Heart right ventricle (tissue), 16 donors: Measurements from ENCODE around the gene ABCA4. TPM values are rescaled to one million over a fixed set of nuclear protein-coding genes. Genes with fewer than 3 reads are reported as not detected.
A peak's percentile ranks its signal among the peaks of the same experiment; 100 is the strongest.

Source experiments
- ATAC-seq, 8 donors: fragments of 200-7000 bp; cut with Tn5 transposase; one replicate each; pipeline ENCODE4 v1.9.1; 2020; ENCODE audit warnings: mild to moderate bottlenecking in 8 of 8, moderate library complexity in 8 of 8, moderate number of reproducible peaks in 1 of 8
- DNase-seq, 2 donors: peaks; one replicate each; pipeline ENCODE4 v3.0.0-alpha.2; 2020
- H3K27ac ChIP-seq, 10 donors: fragments of 200-600 bp; sonication (generic) in 2 of 10; one replicate each; pipeline versions ENCODE4 v1.5.0 to v1.8.0; 2020 to 2022; ENCODE audit warnings: mild to moderate bottlenecking in 3 of 10
- H3K27me3 ChIP-seq, 7 donors: fragments of 200-600 bp; one replicate each; pipeline ENCODE4 v1.8.0; 2021 to 2022; ENCODE audit warnings: mild to moderate bottlenecking in 2 of 7
- H3K36me3 ChIP-seq, 9 donors: fragments of 200-600 bp; sonication (generic) in 1 of 9; one replicate each; pipeline versions ENCODE4 v1.5.0 to v1.8.0; 2020 to 2022; ENCODE audit warnings: mild to moderate bottlenecking in 2 of 9
- H3K4me1 ChIP-seq, 9 donors: fragments of 200-600 bp; sonication (generic) in 1 of 9; one replicate each; pipeline versions ENCODE4 v1.5.0 to v1.8.0; 2020 to 2022; ENCODE audit warnings: mild to moderate bottlenecking in 4 of 9
- H3K4me3 ChIP-seq, 10 donors: fragments of 200-600 bp; sonication (generic) in 2 of 10; one replicate each; pipeline versions ENCODE4 v1.5.0 to v1.8.0; 2020 to 2022; ENCODE audit warnings: mild to moderate bottlenecking in 7 of 10, moderate library complexity in 2 of 10
- H3K9me3 ChIP-seq, 11 donors: fragments of 200-600 bp in 10 of 11; sonication (generic) in 2 of 11; one replicate each; pipeline versions ENCODE4 v1.5.0 to v1.8.0; 2013 to 2022; ENCODE audit warnings: mild to moderate bottlenecking in 2 of 11, control low read depth in 1 of 11, moderate library complexity in 1 of 11
- WGBS, 2 donors: extraction: QIAGEN DNeasy Blood & Tissue Kit; methylation state at CpG; one replicate each; pipeline ENCODE4 v1.1.7; 2013; ENCODE audit warnings: inconsistent platforms in 1 of 2; 5-methylcytosine and 5-hydroxymethylcytosine counted together
- intact Hi-C, 10 donors: fragments of 100-400 bp; cut with DNase I; formaldehyde crosslinking; loops; one replicate each; pipeline versions ENCODE4 v1.11.1 to v1.14.2; 2022
- polyA plus RNA-seq, 2 donors: library from polyadenylated mRNA; stranded (reverse); fragments of 200-250 nt; gene quantifications; one replicate each; pipeline ENCODE4 v1.2.3, GENCODE V29; 2013
- total RNA-seq, 10 donors: library from RNA; stranded (reverse); fragmentation: NEBNext Ultra II Directional in 3 of 10; extraction: Animal tissue kit (Norgen Biotek cat#: 25700) in 3 of 10; gene quantifications; one replicate each; pipeline versions ENCODE4 v1.2.1 to v1.2.4, GENCODE V29; 2021 to 2023
- TF ChIP-seq, protein P1 (sequence below), 9 donors: fragments of 200-600 bp; sonication (generic) in 2 of 9; IDR thresholded peaks; one replicate each; pipeline versions ENCODE4 v1.5.0 to v1.8.0; 2021 to 2022; ENCODE audit warnings: antibody characterized with exemption in 9 of 9, mild to moderate bottlenecking in 5 of 9, moderate library complexity in 1 of 9
- donor health status: Arrhythmogenic right ventricular cardiomyopathy.
- donor health status: ischemic (EF 13 %, LVEDD 7.1; RV severe dilation, severe dysfunction).
- donor health status: healthy with polysubstance abuse.
- donor health status: DM: no; HTN: yes; CAD: no.
- donor health status: DM: no; HTN: no; CAD: no.
- donor health status: ischemic (EF 25% LVEDD 6.9; RV normal size, moderate dysfunction).
- donor health status: ischemic (EF 25% LVEDD 5.7; RV mildly dilated, moderate dysfunction).
- donor health status: healthy.
- donor health status: DM: yes; HTN: yes; CAD: no.
- donor health status: Ischemic cardiomyopathy.
- donor health status: ischemic (EF 35%, LVEDD 5.7; RV mildly dilated, moderate dysfunction).
- donor health status: nonischemic (EF 11% LVEDD 7.7; RV severe dilation, severe dysfunction).
- donor health status: DM: yes; HTN: yes; CAD: no.
- donor health status: PGD.
- donor health status: ischemic (EF 29% LVEDD 5.4; RV normal size, mild dysfunction).
- donor health status: nonischemic (EF 23%, LVEDD 6.1; RV moderate dilation, normal function).

The ABCA4 gene
- total and polyA plus RNA-seq, 12 donors: 0.05 to 0.66 (median 0.21) TPM

DNA sequence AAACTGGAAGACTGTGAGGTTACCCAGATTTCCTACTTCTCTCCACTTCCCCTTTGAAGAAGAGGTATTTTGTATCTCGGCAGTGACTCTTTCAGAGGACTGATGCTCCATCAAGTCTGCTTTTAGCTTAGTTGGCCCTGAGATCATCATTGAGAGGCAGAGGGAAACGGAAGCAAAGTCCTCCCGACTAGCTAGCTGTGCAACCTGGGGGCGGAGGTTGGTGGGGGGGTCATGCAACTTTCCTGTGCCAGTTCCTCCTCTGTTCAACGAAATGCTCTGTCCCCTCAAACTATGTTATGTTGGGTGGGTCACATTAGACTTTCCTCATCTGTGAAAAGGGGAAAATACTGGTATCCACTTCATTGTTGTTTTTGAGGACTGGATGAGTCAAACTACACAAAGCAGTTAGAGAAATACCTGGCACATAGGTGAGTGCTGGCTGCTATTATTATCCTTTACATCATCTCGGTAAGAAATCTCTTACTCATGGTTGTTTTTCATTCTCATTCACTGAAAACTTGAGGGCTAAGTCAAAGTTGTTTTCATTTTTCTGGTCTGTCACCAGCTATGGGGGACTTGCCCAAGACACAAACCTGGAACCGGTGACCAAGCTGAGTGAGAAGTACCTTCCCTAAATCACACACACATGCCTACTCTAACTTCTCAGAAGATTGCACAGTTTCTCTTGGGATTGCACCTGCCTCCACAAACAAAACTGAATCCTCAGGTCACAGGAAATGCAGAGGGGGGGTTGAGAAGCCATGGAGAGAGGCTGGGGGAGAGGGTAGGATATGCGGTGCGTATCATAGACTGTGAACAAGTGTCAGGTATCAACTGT lies 83.3 kb downstream of the ABCA4 start:
- WGBS, 2 donors: 75 to 76% methylated on average over 9 of the region's 9 CpGs
- Histone ChIP-seq H3K27ac (peak overlapping the region; percentile 25 to 83 (median 70)), H3K36me3 (no peaks in the 10 kb centered on the region)

DNA sequence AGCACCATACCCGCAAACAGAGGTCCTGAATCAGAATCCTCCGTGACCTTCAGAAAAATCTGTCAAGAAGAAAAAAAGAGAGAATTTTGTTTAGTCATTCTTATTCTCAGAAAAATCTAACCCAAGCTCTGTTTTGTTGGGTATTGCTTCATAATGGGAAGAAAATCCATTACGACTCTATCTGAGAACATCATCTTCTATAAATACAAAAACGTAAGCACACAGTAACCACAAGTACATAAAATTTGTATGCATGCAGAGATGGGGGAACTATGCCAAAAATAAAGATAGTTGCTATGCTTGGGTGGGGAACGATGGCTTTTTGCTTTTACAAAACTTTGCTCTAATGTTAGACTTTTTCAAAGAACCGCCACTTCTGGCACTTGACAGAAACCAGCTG lies 84.2 kb downstream of the ABCA4 start:
- ATAC-seq: no peak
- 76 to 82% methylated on average over 6 of the region's 6 CpGs for WGBS, 2 donors

More for the DNA sequence above, 83.3 kb downstream of the ABCA4 start:
- no peaks in the 10 kb centered on the region for H3K9me3 ChIP-seq
- intact Hi-C loops: loop anchor here in 1 of 10 donors (10.0 kb wide), 1 partner anchor 427 kb away; no protein-coding TSS in a partner anchor
- peaks cover 0 to 18% (median 0%) of the 10 kb centered on the region in 7 donors for H3K27me3 ChIP-seq
- H3K4me1 ChIP-seq: peaks cover 0 to 41% (median 32%) of the 10 kb centered on the region in 9 donors
- DNase-seq (no peak), ATAC-seq (no peak)
- TF ChIP-seq, protein P1, sequence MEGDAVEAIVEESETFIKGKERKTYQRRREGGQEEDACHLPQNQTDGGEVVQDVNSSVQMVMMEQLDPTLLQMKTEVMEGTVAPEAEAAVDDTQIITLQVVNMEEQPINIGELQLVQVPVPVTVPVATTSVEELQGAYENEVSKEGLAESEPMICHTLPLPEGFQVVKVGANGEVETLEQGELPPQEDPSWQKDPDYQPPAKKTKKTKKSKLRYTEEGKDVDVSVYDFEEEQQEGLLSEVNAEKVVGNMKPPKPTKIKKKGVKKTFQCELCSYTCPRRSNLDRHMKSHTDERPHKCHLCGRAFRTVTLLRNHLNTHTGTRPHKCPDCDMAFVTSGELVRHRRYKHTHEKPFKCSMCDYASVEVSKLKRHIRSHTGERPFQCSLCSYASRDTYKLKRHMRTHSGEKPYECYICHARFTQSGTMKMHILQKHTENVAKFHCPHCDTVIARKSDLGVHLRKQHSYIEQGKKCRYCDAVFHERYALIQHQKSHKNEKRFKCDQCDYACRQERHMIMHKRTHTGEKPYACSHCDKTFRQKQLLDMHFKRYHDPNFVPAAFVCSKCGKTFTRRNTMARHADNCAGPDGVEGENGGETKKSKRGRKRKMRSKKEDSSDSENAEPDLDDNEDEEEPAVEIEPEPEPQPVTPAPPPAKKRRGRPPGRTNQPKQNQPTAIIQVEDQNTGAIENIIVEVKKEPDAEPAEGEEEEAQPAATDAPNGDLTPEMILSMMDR (IDR thresholded peaks at IDR 0.05): no peak
- no peak overlapping the region for H3K4me3 ChIP-seq

DNA sequence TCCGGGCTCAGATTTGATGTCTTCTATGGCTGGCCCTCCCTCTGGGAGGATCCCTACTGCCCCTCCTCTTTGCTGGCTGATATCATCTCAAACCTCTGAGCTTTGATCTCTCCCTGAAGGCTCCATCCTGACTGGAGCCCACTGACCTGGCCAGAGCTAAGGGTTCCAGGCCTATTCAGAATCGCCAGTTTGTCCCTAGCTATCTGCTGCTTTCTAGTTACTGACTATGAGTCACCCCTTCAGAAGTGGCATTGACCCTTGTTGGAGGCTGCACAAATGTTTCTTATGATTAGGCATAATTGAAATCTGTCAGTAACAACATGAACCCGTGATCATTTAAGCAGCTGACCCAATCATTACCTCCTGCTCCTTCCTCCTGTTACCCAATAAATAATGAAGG lies 87.1 kb downstream of the ABCA4 start:
- WGBS, 2 donors: 67 to 70% methylated on average over 3 of the region's 3 CpGs
- intact Hi-C loops: loop anchor here in 1 of 10 donors (10.0 kb wide), 1 partner anchor 431 kb away; no protein-coding TSS in a partner anchor

More for the DNA sequence above, 84.2 kb downstream of the ABCA4 start:
- Histone ChIP-seq H3K27me3 (peaks cover 0 to 18% (median 0%) of the 10 kb centered on the region in 7 donors), H3K36me3 (no peaks in the 10 kb centered on the region), H3K4me3 (no peak overlapping the region), H3K9me3 (no peaks in the 10 kb centered on the region), H3K27ac (peak overlapping the region in 2 of 10 donors; percentile 25 to 52), H3K4me1 (peaks cover 0 to 38% (median 32%) of the 10 kb centered on the region in 9 donors)
- TF ChIP-seq, protein P1 (IDR thresholded peaks at IDR 0.05): no peak
- DNase-seq: no peak
- intact Hi-C loops: loop anchor here in 1 of 10 donors (10.0 kb wide), 1 partner anchor 428 kb away; no protein-coding TSS in a partner anchor

DNA sequence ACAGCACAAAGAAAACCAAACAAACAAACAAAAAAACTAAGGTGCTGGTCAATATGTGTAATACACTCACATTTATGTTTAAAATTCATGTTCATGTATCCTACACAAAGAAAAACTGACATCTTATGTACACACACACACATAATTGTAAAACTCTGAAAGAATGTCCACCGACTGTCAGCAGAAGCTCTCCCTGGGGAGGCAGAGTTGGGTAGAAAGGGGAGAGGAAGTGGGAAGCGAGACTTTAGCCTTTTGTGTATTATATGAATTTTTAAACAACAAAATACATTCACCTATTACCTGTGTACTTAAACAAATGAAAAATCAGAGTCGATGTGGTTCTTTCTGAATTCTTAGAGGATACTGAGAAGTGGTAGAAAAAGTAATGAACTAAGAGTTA lies 88.3 kb downstream of the ABCA4 start:
- Histone ChIP-seq H3K36me3 (no peaks in the 10 kb centered on the region), H3K9me3 (no peaks in the 10 kb centered on the region), H3K4me3 (no peak overlapping the region), H3K27me3 (peaks cover 0 to 5% (median 0%) of the 10 kb centered on the region in 7 donors), H3K27ac (no peak overlapping the region), H3K4me1 (peaks cover 0 to 13% (median 3%) of the 10 kb centered on the region in 9 donors)
- TF ChIP-seq, protein P1 (IDR thresholded peaks at IDR 0.05): no peak
- ATAC-seq: no peak
- DNase-seq: no peak
- intact Hi-C loops: loop anchor here in 1 of 10 donors (10.0 kb wide), 1 partner anchor 432 kb away; no protein-coding TSS in a partner anchor
- WGBS, 2 donors: 74 to 76% methylated on average over 3 of the region's 3 CpGs

More for the DNA sequence above, 87.1 kb downstream of the ABCA4 start:
- H3K27me3 ChIP-seq: peaks cover 0 to 13% (median 0%) of the 10 kb centered on the region in 7 donors
- H3K36me3 ChIP-seq: no peaks in the 10 kb centered on the region
- no peak overlapping the region for H3K4me3 ChIP-seq
- DNase-seq: no peak
- peaks cover 0 to 23% (median 10%) of the 10 kb centered on the region in 9 donors for H3K4me1 ChIP-seq
- no peak for ATAC-seq
- TF ChIP-seq, protein P1 (IDR thresholded peaks at IDR 0.05): no peak
- no peaks in the 10 kb centered on the region for H3K9me3 ChIP-seq
- no peak overlapping the region for H3K27ac ChIP-seq
